GM19193 (cell line): ENCODE data around the gene UNC5A.

ENCODE experiments used
- POLR2A ChIP-seq: IDR thresholded peaks from 4 replicates; pipeline ENCODE4 v1.6.1; 2011; ENCODE audit not compliant: insufficient read depth, insufficient read length; ENCODE audit errors: extremely low read depth

The UNC5A gene

DNA sequence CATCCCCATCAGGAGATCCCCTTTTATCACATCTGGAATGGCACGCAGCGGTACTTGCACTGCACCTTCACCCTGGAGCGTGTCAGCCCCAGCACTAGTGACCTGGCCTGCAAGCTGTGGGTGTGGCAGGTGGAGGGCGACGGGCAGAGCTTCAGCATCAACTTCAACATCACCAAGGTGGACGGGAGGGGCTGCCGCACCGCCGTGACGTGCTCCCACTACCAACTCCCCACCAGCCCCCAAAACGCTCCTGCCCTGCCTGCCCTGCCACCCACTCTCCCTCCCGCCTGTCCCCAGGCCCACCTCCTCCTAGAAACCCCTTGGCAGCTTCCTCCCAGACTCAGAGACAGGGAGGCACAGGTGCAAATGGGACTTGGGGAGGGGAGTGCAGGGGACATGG, 68.1 kb downstream of the UNC5A start:
- no peak for TF ChIP-seq POLR2A

DNA sequence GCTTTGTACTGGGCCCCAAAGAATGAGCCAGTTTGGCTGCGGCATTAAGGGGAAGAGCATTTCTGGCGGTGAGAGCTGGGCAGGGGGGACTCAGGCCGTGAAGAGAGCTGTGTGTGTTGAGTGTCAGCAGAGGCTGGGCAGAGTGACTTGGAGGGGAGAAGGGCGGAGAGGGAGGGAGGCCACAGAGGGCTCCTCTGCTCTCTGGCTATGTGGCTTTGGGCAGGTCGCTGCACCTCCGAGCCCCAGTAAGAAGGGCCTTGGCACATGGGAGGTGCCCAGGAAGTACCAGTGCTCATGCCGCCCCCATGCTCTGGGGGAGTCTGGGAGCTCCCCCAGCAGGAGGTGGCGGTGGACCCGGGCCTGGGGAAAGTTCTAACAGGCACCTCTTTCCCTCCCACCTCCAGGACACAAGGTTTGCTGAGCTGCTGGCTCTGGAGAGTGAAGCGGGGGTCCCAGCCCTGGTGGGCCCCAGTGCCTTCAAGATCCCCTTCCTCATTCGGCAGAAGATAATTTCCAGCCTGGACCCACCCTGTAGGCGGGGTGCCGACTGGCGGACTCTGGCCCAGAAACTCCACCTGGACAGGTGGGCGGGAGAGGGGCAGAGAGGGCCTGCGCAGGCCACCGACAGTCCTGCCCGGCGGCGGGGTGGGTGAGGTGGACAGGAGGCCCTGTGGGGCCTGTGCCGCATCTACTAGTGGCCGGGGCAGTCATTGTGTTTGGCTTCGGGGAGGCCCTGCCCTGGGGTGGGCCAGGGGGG, 68.7 kb downstream of the UNC5A start:
- no peak for TF ChIP-seq POLR2A

DNA sequence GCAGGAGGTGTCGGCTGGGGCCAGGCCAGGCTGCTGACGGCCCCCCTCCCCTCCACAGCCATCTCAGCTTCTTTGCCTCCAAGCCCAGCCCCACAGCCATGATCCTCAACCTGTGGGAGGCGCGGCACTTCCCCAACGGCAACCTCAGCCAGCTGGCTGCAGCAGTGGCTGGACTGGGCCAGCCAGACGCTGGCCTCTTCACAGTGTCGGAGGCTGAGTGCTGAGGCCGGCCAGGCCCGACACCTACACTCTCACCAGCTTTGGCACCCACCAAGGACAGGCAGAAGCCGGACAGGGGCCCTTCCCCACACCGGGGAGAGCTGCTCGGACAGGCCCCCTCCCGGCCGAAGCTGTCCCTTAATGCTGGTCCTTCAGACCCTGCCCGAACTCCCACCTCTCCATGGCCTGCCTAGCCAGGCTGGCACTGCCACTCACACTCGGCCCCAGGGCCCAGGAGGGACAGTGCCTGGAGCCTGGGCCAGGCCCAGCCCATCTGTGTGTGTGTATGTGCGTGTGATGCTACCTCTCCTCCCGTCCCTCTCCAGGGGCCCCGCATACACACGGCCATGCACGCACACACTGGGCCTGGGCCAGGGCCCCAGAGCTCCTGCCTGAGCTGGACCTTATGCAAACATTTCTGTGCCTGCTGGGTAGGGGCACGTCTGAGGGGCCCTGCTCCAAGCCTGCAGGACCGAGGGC, 69.5 kb downstream of the UNC5A start:
- TF ChIP-seq POLR2A: no peak

DNA sequence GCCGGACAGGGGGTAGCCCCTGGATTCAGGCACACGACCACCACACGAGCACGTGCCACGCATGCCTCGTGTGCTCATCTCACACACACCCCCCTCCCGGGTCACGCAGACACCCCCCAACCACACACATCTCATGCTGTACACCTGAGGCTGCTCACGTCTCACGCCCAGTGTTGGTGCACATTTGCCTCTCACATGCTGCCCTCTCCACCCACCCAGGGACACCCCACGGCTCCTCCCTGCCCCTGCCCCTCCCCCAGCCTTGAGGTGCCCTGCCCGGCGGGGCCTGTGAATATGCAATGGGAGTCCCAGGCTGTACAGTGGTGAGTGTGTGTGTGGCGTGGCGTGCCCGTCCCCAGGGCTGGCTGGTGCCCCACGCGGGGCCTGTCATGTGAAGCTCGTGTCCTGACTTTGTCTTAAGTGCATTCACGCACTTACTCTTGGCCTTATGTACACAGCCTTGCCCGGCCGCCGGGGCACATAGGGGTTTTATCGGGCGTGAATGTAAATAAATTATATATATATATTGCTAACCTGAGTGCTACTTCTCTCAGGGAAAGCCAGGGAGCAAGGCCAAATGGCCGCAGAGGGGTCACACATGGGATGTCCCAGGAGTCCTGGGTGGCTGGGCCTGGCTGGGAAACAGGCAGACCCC, 70.1 kb downstream of the UNC5A start:
- TF ChIP-seq POLR2A: no peak

DNA sequence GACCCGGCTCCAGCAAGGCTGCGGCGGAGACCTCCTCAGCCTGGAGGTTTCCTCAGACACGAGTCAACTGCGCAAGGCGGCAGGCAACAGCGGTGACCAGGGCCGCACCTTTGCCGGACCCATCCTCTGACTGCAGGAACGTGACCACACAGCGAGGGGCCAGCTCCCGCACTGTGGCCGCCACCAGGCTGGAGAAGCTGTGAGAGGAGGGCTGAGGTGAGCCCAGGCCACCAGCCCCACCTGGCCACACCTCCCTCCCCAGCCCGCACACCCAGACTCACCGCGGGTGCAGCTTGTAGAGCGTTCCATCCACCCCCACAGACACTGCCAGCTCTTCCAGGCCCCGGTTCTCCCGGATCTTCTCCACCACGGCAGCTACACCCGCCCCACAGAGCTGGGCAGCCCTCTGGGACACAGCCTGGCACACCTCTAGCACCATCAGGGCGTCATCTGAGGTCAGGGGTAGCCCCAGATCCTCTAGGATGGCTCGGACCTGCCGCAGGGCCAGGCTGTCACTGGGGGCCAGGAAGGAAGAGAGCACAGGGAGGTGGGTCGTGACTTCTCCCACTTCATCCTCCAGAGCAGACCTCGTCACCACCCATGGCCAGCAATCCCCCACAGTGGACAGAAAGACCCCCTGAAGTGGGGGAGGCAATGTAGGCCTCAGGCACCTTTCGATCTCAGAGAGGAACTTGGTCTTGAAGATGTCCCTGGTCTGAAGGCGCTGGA, 70.8 kb downstream of the UNC5A start:
- TF ChIP-seq POLR2A: no peak

DNA sequence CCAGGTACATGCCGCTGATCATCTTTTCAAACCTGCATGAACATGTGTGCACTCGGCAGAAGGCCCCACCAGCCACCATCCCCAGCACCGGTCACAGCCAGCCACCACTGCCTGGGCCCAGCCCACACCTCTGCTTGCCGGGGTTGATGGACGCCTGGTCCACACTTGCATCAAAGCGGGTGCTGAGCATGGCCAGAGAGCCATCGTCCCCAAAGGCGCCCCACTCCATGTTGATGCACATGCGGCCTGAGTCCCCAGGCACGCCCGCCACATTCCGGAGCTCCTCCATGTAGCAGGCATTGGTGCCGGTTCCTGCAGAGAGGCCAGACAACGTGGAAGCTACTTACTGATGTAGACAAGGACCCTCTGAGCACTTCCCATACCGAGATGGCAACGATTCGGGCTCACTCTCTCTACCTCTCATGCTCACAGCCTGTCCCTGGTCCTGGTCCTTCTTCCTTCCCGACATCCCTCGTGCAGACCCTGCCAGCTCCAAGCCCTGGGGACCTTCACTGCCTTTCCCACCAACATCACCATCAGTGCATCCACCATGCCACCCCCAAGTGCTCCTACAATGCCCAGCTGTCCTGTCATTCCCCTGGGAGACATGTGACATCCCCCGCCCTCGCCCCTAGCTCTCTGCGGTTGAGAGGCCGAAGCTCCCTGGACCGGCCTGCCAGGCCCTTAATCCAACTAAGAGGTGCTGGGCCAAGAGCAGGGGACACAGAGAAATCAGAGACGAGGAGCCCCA, 71.6 kb downstream of the UNC5A start:
- TF ChIP-seq POLR2A: no peak

DNA sequence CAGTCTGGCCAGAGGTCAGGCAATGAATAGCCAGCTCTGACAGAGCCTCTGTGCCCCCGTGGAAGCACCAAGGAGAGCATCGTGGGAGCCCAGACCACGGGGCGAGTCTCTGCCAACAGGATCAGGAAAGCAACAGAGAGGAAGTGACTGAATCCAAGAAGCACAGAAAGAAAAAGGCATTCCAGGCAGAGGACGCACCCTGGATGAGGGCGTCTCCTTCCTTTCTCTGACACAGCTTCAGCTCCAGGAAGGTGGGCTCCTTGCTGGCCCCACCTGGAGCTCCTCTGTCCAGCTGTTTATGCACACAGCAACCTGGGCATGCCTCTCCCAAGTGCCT, 72.2 kb downstream of the UNC5A start:
- no peak for TF ChIP-seq POLR2A

DNA sequence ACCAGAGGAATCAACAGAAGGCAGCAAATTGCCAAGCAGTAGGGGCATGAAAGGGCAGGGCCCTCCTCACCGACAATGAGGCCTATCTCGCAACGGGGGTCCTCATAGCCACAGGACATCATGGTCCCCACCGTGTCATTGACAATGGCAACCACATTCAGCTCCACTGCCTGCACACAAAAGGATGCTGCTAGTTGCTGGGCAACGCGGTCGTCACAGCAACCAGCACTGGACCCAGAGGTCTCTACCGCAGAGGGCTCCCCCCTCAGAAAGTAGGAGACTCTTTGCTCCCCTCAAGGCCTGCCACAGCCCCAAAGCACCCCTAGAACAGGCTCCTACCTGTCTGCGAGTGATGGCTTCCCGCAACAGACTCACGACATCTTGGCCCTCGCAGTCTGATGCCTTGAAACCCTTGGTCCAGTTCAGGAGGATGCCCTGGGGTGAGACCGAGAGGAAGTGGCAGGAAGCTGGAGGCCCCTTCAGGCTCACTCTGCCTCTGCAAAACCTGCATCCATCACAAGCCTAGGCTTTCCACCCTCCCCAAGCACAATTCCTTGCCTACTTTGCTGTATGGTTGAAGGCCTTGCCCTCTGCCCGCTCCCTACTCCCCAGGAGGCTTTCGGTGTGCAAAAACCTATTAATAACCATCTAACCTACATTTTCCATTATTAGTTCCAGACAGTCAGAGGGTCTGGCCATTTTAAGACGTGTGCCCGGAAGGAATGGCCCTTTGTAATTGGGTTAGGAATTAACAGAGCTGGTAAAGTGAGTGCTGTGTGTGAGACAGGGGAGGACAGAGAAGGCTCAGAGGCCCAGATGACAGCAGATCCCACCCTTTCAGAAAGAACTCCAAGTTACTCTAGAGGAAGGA, 73.6 kb downstream of the UNC5A start:
- TF ChIP-seq POLR2A: no peak

DNA sequence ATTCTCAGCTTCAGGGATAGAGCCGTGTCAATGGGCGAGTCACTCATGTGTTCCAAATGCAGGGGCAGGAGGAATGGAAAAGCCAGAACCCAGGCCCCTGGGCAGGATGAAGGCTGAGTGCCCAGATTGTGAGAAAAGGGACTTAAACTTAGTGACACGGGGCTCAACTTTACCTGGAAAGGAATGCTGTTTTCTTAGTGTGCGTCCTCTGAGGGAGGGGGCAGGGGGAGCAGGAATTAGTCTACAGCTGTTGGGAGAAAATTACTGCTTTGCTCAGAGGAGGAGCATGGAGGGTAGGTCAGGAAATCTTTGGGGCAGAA, 74.2 kb downstream of the UNC5A start:
- no peak for TF ChIP-seq POLR2A

DNA sequence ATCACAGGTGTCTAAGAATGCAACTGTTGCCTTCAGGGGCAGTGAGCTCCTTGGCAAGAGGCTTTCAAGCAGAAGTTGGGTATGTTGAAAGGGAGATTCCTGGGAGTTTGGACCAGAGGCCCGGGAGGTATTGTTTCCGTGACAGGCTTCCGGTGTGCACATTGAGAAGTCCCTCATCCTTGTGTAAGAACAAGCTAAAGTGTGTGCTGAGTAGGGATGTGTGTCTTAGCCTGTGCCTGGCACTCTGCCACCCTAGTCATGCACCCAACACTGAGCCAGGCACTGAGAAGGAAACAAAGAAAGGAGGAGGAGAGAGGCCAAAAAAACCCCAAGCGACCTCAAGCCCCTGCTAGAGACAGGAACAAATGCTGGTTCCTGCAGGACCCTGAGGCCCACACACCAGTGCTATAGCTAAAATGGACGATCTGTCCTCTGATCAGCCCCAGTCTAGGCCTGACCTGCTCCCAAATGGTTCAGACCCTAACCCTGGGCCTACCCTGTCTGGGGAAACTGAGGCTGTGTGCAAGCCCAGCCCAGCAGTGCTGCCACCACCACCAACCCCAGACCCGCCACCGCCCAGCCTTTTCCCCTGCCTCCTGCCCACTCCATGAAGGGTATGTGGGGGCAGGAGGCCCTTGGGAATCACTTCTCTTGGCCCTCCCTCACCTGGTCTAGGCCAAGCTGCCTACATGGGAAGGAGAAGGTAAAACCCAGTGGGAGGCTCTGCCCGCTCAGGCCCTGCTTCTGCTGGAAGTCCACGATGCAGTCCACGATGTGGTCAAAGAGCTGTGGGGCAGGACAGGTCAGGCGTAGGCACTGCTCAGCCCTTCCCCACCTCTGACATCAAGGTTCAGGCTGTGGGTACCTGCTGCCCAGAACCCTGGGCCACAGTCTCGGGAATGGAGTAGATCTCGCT, 76.2 kb downstream of the UNC5A start:
- TF ChIP-seq POLR2A: no peak

DNA sequence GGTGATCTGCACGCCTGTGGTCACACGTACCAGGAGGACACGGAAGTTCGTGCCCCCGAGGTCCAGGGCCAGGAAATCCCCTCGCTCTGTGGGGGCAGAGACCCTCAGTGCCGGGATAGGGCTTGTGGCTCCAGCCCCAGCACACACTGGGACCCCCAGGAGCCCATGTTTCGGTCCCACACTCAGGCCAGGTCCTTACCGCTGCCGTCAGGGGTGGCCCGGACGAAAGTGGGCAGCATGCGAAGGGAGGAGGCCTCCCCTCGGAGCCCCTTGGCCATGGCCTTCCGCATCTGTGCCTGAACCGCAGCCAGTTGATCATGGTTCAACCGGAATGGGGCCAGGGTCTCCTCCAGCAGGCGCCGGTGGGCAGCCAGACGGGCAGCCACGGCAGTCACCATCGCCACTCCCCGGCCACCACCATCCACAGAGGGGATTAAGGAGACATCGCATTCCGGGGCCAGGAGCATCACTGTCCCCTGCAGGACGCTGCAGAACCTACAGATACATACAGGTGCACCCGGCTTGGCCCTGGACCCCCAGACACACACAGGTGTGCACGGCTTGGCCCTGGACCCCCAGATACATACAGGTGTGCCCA, 77.0 kb downstream of the UNC5A start:
- TF ChIP-seq POLR2A: no peak

DNA sequence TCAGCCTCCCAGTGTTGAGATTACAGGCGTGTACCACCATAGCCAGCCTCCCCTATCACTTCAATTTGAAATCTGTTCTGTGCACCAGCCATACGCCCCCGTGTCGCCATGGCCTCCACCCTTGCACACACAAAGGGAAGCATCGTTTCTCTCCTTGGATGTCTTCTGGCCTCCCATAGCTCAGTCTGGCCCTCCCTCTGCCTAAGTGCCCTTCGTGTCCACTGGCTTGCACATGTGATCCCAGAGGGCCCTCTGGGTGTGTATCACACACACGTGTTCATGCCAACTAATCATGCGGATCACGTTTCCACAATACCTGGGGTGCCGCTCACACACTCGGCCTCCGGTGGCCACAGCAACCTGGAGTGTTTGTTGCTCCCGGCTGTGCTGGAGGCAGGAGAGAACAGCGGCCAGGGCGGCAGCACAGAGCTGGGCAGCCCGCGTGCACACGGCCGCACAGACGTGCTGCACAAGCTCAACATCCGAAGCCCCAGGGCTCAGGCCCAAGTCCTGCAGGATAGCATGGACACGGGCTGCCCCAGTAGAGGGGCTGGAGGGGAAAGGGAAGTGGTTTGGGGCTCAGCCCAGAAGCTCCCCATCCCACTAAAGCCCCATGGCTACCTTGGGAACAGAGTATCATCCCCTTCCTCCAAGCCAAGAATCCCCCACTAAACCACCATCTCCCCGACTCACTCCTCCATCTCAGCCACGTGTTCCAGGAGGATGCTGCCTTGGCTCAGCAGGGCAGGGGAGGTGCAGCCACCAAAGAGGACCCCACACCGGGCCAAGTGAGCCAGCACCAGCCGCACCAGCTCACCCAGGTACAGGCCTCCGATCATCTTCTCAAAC, 77.9 kb downstream of the UNC5A start:
- no peak for TF ChIP-seq POLR2A

DNA sequence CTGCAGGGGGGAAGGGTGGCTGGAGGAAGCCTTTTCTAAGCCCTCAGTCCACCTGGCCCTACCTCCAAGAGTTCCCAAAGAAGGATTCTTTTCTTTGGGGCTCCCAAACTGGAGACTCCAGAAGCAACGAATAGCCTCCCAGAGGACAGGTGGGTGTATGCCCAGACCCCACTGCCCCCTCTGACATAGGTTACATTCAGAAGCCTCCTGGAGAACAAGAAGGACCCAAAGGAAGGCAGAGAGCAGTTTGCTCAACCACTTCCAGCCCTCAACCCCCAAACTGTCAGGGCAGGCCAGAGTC, 78.5 kb downstream of the UNC5A start:
- TF ChIP-seq POLR2A: no peak
